Prostate gland (tissue), 2 donors: ENCODE results near the gene LHPP. TPM values are rescaled to one million over a fixed set of nuclear protein-coding genes. Genes with fewer than 3 reads are reported as not detected.

Source experiments
- DNase-seq: peaks from one replicate; pipeline ENCODE4 v3.0.0-alpha.2; 2019; ENCODE audit warnings: low spot score
- H3K27ac ChIP-seq, 2 donors: fragments of 200-600 bp; sonication (generic); 2 replicates each; pipeline ENCODE4 v1.5.1; 2017 to 2019
- H3K27me3 ChIP-seq: fragments of 200-600 bp; sonication (generic); replicated peaks from 2 replicates; pipeline ENCODE4 v1.5.1; 2019; ENCODE audit not compliant: insufficient read depth
- H3K36me3 ChIP-seq, 2 donors: fragments of 200-600 bp; sonication (generic); 1 replicate in 1 of 2; 2 replicates in 1 of 2; pipeline versions ENCODE4 v1.5.1 to v1.8.1; 2017 to 2019
- H3K4me1 ChIP-seq: fragments of 200-600 bp; sonication (generic); replicated peaks from 2 replicates; pipeline ENCODE4 v1.5.1; 2019
- H3K4me3 ChIP-seq, 2 donors: fragments of 200-600 bp; sonication (generic); 2 replicates each; pipeline ENCODE4 v1.5.1; 2017 to 2019
- H3K9me3 ChIP-seq: fragments of 200-600 bp; sonication (generic); 2 replicates; pipeline ENCODE4 v1.5.1; 2017
- CTCF ChIP-seq, 4 experiments: fragments of 200-600 bp in 2 of 4; fragments of 450-650 bp in 2 of 4; sonication (generic) in 2 of 4; IDR thresholded peaks; 1 replicate in 3 of 4; 2 replicates in 1 of 4; pipeline ENCODE4 v1.5.1; 2016 to 2019; ENCODE audit warnings: antibody characterized with exemption in 4 of 4, mild to moderate bottlenecking in 2 of 4, moderate library complexity in 2 of 4
- POLR2A ChIP-seq: fragments of 450-650 bp; IDR thresholded peaks from one replicate; pipeline ENCODE4 v1.6.1; 2016; ENCODE audit warnings: antibody characterized with exemption, mild to moderate bottlenecking
- POLR2AphosphoS5 ChIP-seq: sonication (generic); formaldehyde crosslinking; IDR thresholded peaks from one replicate; pipeline ENCODE4 v1.6.1; 2017; ENCODE audit warnings: antibody characterized with exemption
- WGBS: methylation state at CpG from one replicate; pipeline ENCODE4 v1.1.5; 2018; 5-methylcytosine and 5-hydroxymethylcytosine counted together
- intact Hi-C: fragments of 100-400 bp; cut with DNase I; formaldehyde crosslinking; loops from one replicate; pipeline ENCODE4 v1.14.2; 2022
- total RNA-seq, 2 donors: library from RNA; depleted of rRNA; stranded (reverse); fragments of >200 nt; gene quantifications; one replicate each; pipeline ENCODE4 v1.1.0, GENCODE V29; 2016

LHPP gene
- total RNA-seq, 2 donors from 2014 or later, result 21.9 to 43.3 TPM

GRCh38 chr10:124495162-124495561, 33.5 kb downstream of the LHPP start:
- Histone ChIP-seq H3K27me3 (no peaks in the 10 kb centered on the region), H3K36me3 (no peaks in the 10 kb centered on the region), H3K4me1 (peaks cover 7% of the 10 kb centered on the region), H3K4me3 (no peak overlapping the region), H3K9me3 (no peaks in the 10 kb centered on the region), H3K27ac (no peak overlapping the region)
- intact Hi-C loops, result no loop called here
- 51% methylated on average over 7 of the region's 7 CpGs for WGBS
- peak; percentile 60 for DNase-seq
- TF ChIP-seq POLR2A (no peak), CTCF (IDR thresholded peaks at IDR 0.05) (no peak), POLR2AphosphoS5 (peak; percentile 39)

GRCh38 chr10:124495725-124496124, 34.1 kb downstream of the LHPP start:
- Histone ChIP-seq H3K9me3 (no peaks in the 10 kb centered on the region), H3K27me3 (no peaks in the 10 kb centered on the region), H3K27ac (no peak overlapping the region), H3K36me3 (no peaks in the 10 kb centered on the region), H3K4me1 (peaks cover 7% of the 10 kb centered on the region), H3K4me3 (no peak overlapping the region)
- no peak for DNase-seq
- intact Hi-C loops, result no loop called here
- 95% methylated on average over 11 of the region's 11 CpGs for WGBS
- TF ChIP-seq POLR2A, result no peak
- TF ChIP-seq POLR2AphosphoS5, result no peak
- TF ChIP-seq CTCF (IDR thresholded peaks at IDR 0.05), result no peak

- Histone ChIP-seq H3K4me3 (no peak overlapping the region), H3K36me3 (no peaks in the 10 kb centered on the region), H3K27ac (no peak overlapping the region), H3K9me3 (no peaks in the 10 kb centered on the region), H3K4me1 (peaks cover 7% of the 10 kb centered on the region), H3K27me3 (no peaks in the 10 kb centered on the region)
- intact Hi-C loops, result no loop called here
- DNase-seq, result no peak
- 94% methylated on average over 14 of the region's 14 CpGs for WGBS
- TF ChIP-seq POLR2AphosphoS5 (no peak), CTCF (IDR thresholded peaks at IDR 0.05) (no peak), POLR2A (no peak)
These were observed 34.5 kb downstream of the LHPP start for GRCh38 chr10:124496150-124496549.

- TF ChIP-seq CTCF (IDR thresholded peaks at IDR 0.05), result no peak
- no peak for TF ChIP-seq POLR2AphosphoS5
- TF ChIP-seq POLR2A, result no peak
- H3K36me3 ChIP-seq, result no peaks in the 10 kb centered on the region
- no peak overlapping the region for H3K4me3 ChIP-seq
- 95% methylated on average over 24 of the region's 24 CpGs for WGBS
- H3K27me3 ChIP-seq, result no peaks in the 10 kb centered on the region
- no peak for DNase-seq
- peaks cover 7% of the 10 kb centered on the region for H3K4me1 ChIP-seq
- intact Hi-C loops, result no loop called here
- H3K9me3 ChIP-seq, result no peaks in the 10 kb centered on the region
- no peak overlapping the region for H3K27ac ChIP-seq
These were observed 35.0 kb downstream of the LHPP start for GRCh38 chr10:124496620-124497019.

- no peak for TF ChIP-seq CTCF (IDR thresholded peaks at IDR 0.05)
- 88% methylated on average over 15 of the region's 15 CpGs for WGBS
- H3K9me3 ChIP-seq, result no peaks in the 10 kb centered on the region
These were observed 35.7 kb downstream of the LHPP start for GRCh38 chr10:124497196-124497881.

More at GRCh38 chr10:124497196-124497881, 35.7 kb downstream of the LHPP start:
- H3K27me3 ChIP-seq, result no peaks in the 10 kb centered on the region
- peaks cover 7% of the 10 kb centered on the region for H3K4me1 ChIP-seq
- H3K27ac ChIP-seq, result no peak overlapping the region
- DNase-seq, result no peak
- intact Hi-C loops, result no loop called here
- H3K4me3 ChIP-seq, result no peak overlapping the region
- no peaks in the 10 kb centered on the region for H3K36me3 ChIP-seq
